H1 (cell line): ENCODE measurements around the gene ZNF100. TPM values are rescaled to one million over a fixed set of nuclear protein-coding genes. Genes with fewer than 3 reads are reported as not detected.

ENCODE experiments used
- CTCF ChIA-PET: fragments of 300-600 bp; sonication (Branson Sonifier 250); formaldehyde crosslinking; loops from one replicate; lab custom pipeline; 2021; ENCODE audit not compliant: partially characterized antibody; lab: Charles Lee
- POLR2A ChIA-PET: fragments of 300-600 bp; sonication (Branson Sonifier 250); formaldehyde crosslinking; loops from one replicate; lab custom pipeline; 2021; ENCODE audit warnings: inconsistent platforms; ENCODE audit not compliant: partially characterized antibody; lab: Charles Lee
- DNase-seq, 2 experiments: peaks; one replicate each; pipeline versions ENCODE4 v3.0.0 to v3.0.0-alpha.2; 2010 to 2022; ENCODE audit warnings: low spot score in 2 of 2, low read depth in 1 of 2, mixed read lengths in 1 of 2
- FAIRE-seq: peaks from 2 replicates; lab custom pipeline; 2011; peaks lifted over from hg19 to GRCh38; lab: Jason Lieb, UNC
- H2AFZ ChIP-seq: 2 replicates; pipeline ENCODE4 v1.8.1; 2012; ENCODE audit warnings: low read length, inconsistent platforms
- H2AK5ac ChIP-seq: 2 replicates; pipeline ENCODE4 v1.6.1; 2013; ENCODE audit warnings: low read depth, low read length
- H2BK120ac ChIP-seq: replicated peaks from 2 replicates; pipeline ENCODE3; 2013; ENCODE audit warnings: low read depth, low read length, inconsistent platforms
- H2BK12ac ChIP-seq: 2 replicates; pipeline ENCODE4 v1.6.1; 2013; ENCODE audit warnings: low read depth, low read length
- H2BK15ac ChIP-seq: 2 replicates; pipeline ENCODE4 v1.6.1; 2013; ENCODE audit warnings: low read length
- H2BK20ac ChIP-seq: 2 replicates; pipeline ENCODE4 v1.6.1; 2013; ENCODE audit warnings: low read length
- H2BK5ac ChIP-seq: 2 replicates; pipeline ENCODE4 v1.6.1; 2013; ENCODE audit warnings: low read depth, low read length
- H3K14ac ChIP-seq: 2 replicates; pipeline ENCODE4 v1.6.1; 2013; ENCODE audit warnings: inconsistent platforms; ENCODE audit not compliant: insufficient read length
- H3K18ac ChIP-seq: 2 replicates; pipeline ENCODE4 v1.6.1; 2013; ENCODE audit warnings: low read length; ENCODE audit errors: extremely low read depth
- H3K23ac ChIP-seq: 2 replicates; pipeline ENCODE4 v1.6.1; 2013; ENCODE audit warnings: inconsistent platforms; ENCODE audit not compliant: insufficient read length
- H3K23me2 ChIP-seq: 2 replicates; pipeline ENCODE4 v1.6.1; 2013; ENCODE audit warnings: low read depth, low read length
- H3K27ac ChIP-seq: 2 replicates; pipeline ENCODE4 v1.6.1; 2011; ENCODE audit warnings: low read depth, low read length, inconsistent platforms
- H3K27me3 ChIP-seq, 4 experiments: replicated peaks in 1 of 4; 1 replicate in 1 of 4; 2 replicates in 3 of 4; pipeline versions ENCODE4 v1.6.1 to v1.8.1; 2011 to 2013; ENCODE audit warnings: low read length in 3 of 4, mild to moderate bottlenecking in 3 of 4, inconsistent platforms in 2 of 4, mixed read lengths in 2 of 4, moderate library complexity in 1 of 4; ENCODE audit not compliant: control insufficient read depth in 3 of 4, insufficient read depth in 3 of 4; ENCODE audit errors: extremely low read depth in 1 of 4
- H3K36me3 ChIP-seq, 4 experiments: 2 replicates each; pipeline versions ENCODE4 v1.6.1 to v1.8.1; 2011 to 2013; ENCODE audit warnings: mild to moderate bottlenecking in 4 of 4, low read length in 3 of 4, moderate library complexity in 2 of 4, control low read depth in 1 of 4, inconsistent platforms in 1 of 4; ENCODE audit not compliant: insufficient read depth in 4 of 4, control insufficient read depth in 2 of 4
- H3K4ac ChIP-seq: replicated peaks from 2 replicates; pipeline ENCODE3; 2013; ENCODE audit warnings: low read length, low read depth, mixed read lengths, inconsistent platforms; ENCODE audit not compliant: insufficient read length
- H3K4me1 ChIP-seq, 4 experiments: replicated peaks in 1 of 4; 1 replicate in 1 of 4; 2 replicates in 3 of 4; pipeline versions ENCODE4 v1.6.1 to v1.8.1; 2011 to 2013; ENCODE audit warnings: low read length in 3 of 4, inconsistent platforms in 2 of 4, mixed read lengths in 1 of 4; ENCODE audit not compliant: insufficient read depth in 4 of 4, control insufficient read depth in 3 of 4
- H3K4me2 ChIP-seq, 2 experiments: 2 replicates each; pipeline versions ENCODE4 v1.6.1 to v1.8.1; 2011 to 2013; ENCODE audit warnings: low read depth in 2 of 2, low read length in 2 of 2, control low read depth in 1 of 2, inconsistent platforms in 1 of 2, mild to moderate bottlenecking in 1 of 2; ENCODE audit not compliant: insufficient read depth in 1 of 2
- H3K4me3 ChIP-seq, 4 experiments: fragments of 200-600, 300-600 bp in 1 of 4; sonication (generic), shearing (Covaris generic), sonication (Bioruptor Twin) in 1 of 4; 2 replicates each; pipeline versions ENCODE4 v1.5.1 to v1.8.1; 2011 to 2016; ENCODE audit warnings: low read length in 4 of 4, low read depth in 3 of 4, control low read depth in 2 of 4, inconsistent platforms in 2 of 4, mild to moderate bottlenecking in 2 of 4, mixed read lengths in 1 of 4, moderate library complexity in 1 of 4; ENCODE audit not compliant: insufficient read depth in 2 of 4; ENCODE audit errors: extremely low read depth in 1 of 4
- H3K56ac ChIP-seq: replicated peaks from 2 replicates; pipeline ENCODE3; 2013; ENCODE audit warnings: low read depth, mild to moderate bottlenecking, mixed read lengths, low read length, inconsistent platforms; ENCODE audit not compliant: insufficient read length
- H3K79me1 ChIP-seq: 2 replicates; pipeline ENCODE4 v1.6.1; 2013; ENCODE audit warnings: low read depth, low read length, control low read depth
- H3K79me2 ChIP-seq, 2 experiments: 2 replicates each; pipeline versions ENCODE4 v1.6.1 to v1.8.1; 2012 to 2013; ENCODE audit warnings: low read length in 2 of 2, mild to moderate bottlenecking in 2 of 2, inconsistent platforms in 1 of 2; ENCODE audit not compliant: insufficient read depth in 2 of 2, control insufficient read depth in 1 of 2
- H3K9ac ChIP-seq, 4 experiments: replicated peaks in 1 of 4; 1 replicate in 1 of 4; 2 replicates in 3 of 4; pipeline versions ENCODE4 v1.6.1 to v1.8.1; 2011 to 2013; ENCODE audit warnings: low read depth in 3 of 4, low read length in 3 of 4, control low read depth in 2 of 4, mild to moderate bottlenecking in 2 of 4, moderate library complexity in 2 of 4, inconsistent platforms in 1 of 4; ENCODE audit errors: extremely low read depth in 1 of 4
- H3K9me3 ChIP-seq, 2 experiments: 2 replicates each; pipeline versions ENCODE4 v1.6.1 to v1.8.1; 2012 to 2013; ENCODE audit warnings: mild to moderate bottlenecking in 2 of 2, moderate library complexity in 2 of 2, control low read depth in 1 of 2, inconsistent platforms in 1 of 2, low read depth in 1 of 2, low read length in 1 of 2, mixed read lengths in 1 of 2; ENCODE audit not compliant: insufficient read depth in 2 of 2
- H4K20me1 ChIP-seq, 2 experiments: replicated peaks in 1 of 2; 2 replicates each; pipeline versions ENCODE3 to v1.8.1; 2011 to 2013; ENCODE audit warnings: inconsistent platforms in 2 of 2, low read length in 2 of 2, mild to moderate bottlenecking in 1 of 2; ENCODE audit not compliant: insufficient read depth in 2 of 2, control insufficient read depth in 1 of 2
- H4K5ac ChIP-seq: 2 replicates; pipeline ENCODE4 v1.6.1; 2013; ENCODE audit warnings: low read length, low read depth, mixed read lengths, inconsistent platforms; ENCODE audit not compliant: insufficient read length
- H4K8ac ChIP-seq: 2 replicates; pipeline ENCODE4 v1.8.0; 2013; ENCODE audit warnings: mild to moderate bottlenecking, moderate library complexity, low read length, inconsistent platforms; ENCODE audit not compliant: insufficient read depth; ENCODE audit errors: extremely low read depth
- H4K91ac ChIP-seq: replicated peaks from 2 replicates; pipeline ENCODE3; 2013; ENCODE audit warnings: low read length, mixed read lengths, inconsistent platforms; ENCODE audit not compliant: insufficient read length
- CHD1 ChIP-seq: IDR thresholded peaks from 2 replicates; pipeline ENCODE4 v1.6.1; 2012; ENCODE audit warnings: low read depth, low read length, improper control_type of control experiment
- WGBS, 2 experiments: shearing (Covaris generic) in 1 of 2; methylation state at CpG; one replicate each; pipeline versions ENCODE4 v1.1.6 to v1.1.7; 2013 to 2015; ENCODE audit warnings: low lambda C conversion rate in 2 of 2, mixed read lengths in 2 of 2, inconsistent platforms in 1 of 2, low coverage in 1 of 2, missing lambda C conversion rate in 1 of 2; ENCODE audit not compliant: insufficient replicate concordance in 2 of 2, insufficient coverage in 1 of 2, insufficient read length in 1 of 2; ENCODE audit errors: extremely low coverage in 1 of 2, missing lambda C conversion rate in 1 of 2; 5-methylcytosine and 5-hydroxymethylcytosine counted together
- polyA plus RNA-seq, 7 experiments: library from polyadenylated mRNA; depleted of rRNA in 3 of 7; stranded (reverse) in 5 of 7; unstranded in 2 of 7; fragments of >200 nt in 5 of 7; fragments of 200-250 nt in 2 of 7; gene quantifications; 1 replicate in 5 of 7; 2 replicates in 1 of 7; 4 replicates in 1 of 7; pipeline versions ENCODE4 v1.2.1 to v1.2.3, GENCODE V29; 2011 to 2013; ENCODE audit warnings: missing spikeins in 2 of 7, mixed read lengths in 2 of 7
- total RNA-seq: library from RNA; stranded (reverse); fragmentation: NEBNext Ultra II Directional; extraction: Animal tissue kit (Norgen Biotek cat#: 25700); gene quantifications from 2 replicates; pipeline ENCODE4 v1.2.1, GENCODE V29; 2021

ZNF100 gene
- total and polyA plus RNA-seq, 2 of the 8 experiments (the other 6 are each of a cell fraction or from before 2014, with no cell fraction given): 4.9 to 30.8 TPM

DNA sequence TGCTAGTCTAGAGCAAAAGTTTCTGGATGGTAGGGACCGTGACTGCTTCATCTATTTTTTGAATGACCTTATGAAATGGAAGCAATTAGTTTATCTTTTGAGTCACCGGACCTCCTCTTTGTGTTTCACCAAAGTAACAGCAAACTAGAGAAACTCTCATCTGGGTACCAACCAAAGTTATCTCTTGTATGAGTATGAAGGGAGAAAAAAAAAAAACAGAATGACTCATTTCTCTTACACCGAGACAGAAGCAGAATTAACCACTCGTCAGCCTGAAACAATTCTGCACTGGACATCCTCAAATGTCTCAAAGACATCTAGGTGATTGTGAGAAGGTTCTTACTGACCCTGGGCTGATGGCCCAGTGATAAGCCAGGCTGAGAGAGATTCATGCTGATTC is 18.3 kb downstream of the ZNF100 start:
- Histone ChIP-seq H4K8ac (no peak overlapping the region), H3K14ac (no peak overlapping the region), H4K91ac (no peak overlapping the region), H3K79me1 (no peaks in the 10 kb centered on the region; the same call in 1 of the 2 replicates), H3K79me2 (peaks cover 4 to 76% of the 10 kb centered on the region in 2 experiments), H3K4me3 (no peak overlapping the region), H3K27me3 (no peaks in the 10 kb centered on the region), H3K23me2 (no peaks in the 10 kb centered on the region), H3K4me1 (peaks cover 0 to 2% (median 0%) of the 10 kb centered on the region in 4 experiments; a peak in 1 of 7 replicates), H4K5ac (no peak overlapping the region), H4K20me1 (peaks cover 0 to 4% of the 10 kb centered on the region in 2 experiments), H3K4me2 (no peak overlapping the region), H2AK5ac (no peak overlapping the region), H2BK5ac (no peak overlapping the region), H3K18ac (no peak overlapping the region), H2BK20ac (no peak overlapping the region), H2BK12ac (no peak overlapping the region), H3K9me3 (no peaks in the 10 kb centered on the region), H3K27ac (no peak overlapping the region), H3K9ac (no peak overlapping the region), H3K4ac (no peak overlapping the region), H3K56ac (no peak overlapping the region), H3K23ac (no peak overlapping the region), H2BK120ac (no peak overlapping the region), H3K36me3 (peaks cover 2 to 31% (median 13%) of the 10 kb centered on the region in 4 experiments; a peak in 7 of 8 replicates), H2AFZ (no peak overlapping the region), H2BK15ac (no peak overlapping the region)
- no peak for TF ChIP-seq CHD1
- POLR2A ChIA-PET: interaction anchor here (0.8 to 3.2 kb wide), 5 partner anchors 11 to 85 kb away, joined by 3 to 15 read pairs (median 6); partner anchors contain the start of gene ZNF100
- FAIRE-seq (no peak), DNase-seq (no peak)
- 91% methylated on average over 4 of the region's 4 CpGs; no CpG with 5 or more reads in 1 of the 2 experiments for WGBS, 2 experiments
- CTCF ChIA-PET: no interaction called here
